Renal pelvis (tissue), 4 donors: ENCODE measurements around the gene CEP350. TPM values are rescaled to one million over a fixed set of nuclear protein-coding genes. Genes with fewer than 3 reads are reported as not detected.
A peak's percentile ranks its signal among the peaks of the same experiment; 100 is the strongest.

Experiments used
- DNase-seq: peaks from one replicate; pipeline ENCODE4 v3.0.0-alpha.2; 2013
- polyA plus RNA-seq, 3 donors: library from polyadenylated mRNA; unstranded; fragments of 120-200 nt; gene quantifications; one replicate each; pipeline ENCODE4 v1.2.1, GENCODE V29; 2013; ENCODE audit not compliant: insufficient read length in 3 of 3

CEP350 gene
- polyA plus RNA-seq, 3 donors: 26.8 to 32.3 (median 28.1) TPM

DNA sequence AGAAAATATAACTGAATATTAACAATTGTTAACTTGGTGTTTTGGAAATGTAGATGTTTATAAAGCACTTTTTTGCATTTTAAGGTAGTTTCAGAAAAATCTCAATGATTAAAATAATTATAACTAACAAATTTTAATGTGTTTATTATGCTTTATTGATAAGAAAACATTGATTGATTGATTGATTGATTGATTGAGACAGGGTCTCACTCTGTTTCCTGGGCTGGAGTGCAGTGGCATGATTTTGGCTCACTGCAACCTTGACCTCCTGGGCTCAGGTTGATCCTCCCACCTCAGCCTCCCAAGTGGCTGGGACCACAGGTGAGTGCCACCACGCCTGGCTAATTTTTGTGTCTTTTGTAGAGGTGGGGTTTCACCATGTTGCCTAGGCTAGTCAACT, 106.4 kb downstream of the CEP350 start:
- DNase-seq: no peak

DNA sequence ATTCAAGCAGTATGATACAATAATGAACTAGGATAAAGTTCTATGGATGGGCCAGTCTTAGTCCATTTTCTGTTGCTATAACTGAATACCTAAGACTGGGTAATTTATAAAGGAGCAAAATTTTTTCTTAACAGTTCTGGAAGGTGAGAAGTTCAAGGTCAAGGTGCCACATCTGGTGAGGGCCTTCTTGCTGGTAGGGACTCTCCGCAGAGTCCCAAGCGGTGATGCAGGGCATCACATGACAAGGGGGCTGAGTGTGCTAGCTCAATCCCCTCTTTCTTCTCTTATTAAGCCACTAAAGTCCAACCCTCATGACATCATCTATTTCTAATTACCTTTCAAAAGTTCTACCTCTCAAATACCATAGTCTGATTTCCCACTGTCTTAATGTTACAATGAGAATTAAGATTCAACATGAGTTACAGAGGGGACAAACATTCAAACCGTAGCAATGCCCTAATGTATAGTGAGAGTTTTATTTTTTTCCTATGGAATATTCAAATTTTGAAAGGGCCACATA, 107.9 kb downstream of the CEP350 start:
- DNase-seq: no peak

DNA sequence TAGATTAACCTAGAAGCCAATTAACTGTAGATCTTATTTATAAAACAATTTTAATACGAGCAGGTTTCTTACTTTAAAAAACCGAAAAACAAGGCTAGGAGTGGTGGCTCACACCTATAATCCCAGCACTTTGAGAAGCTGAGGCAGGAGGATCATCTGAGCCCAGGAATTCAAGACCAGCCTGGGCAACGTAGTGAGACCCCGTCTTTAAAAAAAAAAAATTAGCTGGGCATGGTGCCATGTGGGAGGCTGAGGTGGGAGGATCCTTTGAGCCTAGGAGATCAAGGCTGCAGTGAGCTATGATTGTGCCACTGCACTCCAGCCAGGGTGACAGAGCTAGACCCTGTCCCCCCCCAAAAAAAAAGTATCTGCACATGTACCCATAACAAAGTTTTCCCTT, 110.8 kb downstream of the CEP350 start:
- no peak for DNase-seq

DNA sequence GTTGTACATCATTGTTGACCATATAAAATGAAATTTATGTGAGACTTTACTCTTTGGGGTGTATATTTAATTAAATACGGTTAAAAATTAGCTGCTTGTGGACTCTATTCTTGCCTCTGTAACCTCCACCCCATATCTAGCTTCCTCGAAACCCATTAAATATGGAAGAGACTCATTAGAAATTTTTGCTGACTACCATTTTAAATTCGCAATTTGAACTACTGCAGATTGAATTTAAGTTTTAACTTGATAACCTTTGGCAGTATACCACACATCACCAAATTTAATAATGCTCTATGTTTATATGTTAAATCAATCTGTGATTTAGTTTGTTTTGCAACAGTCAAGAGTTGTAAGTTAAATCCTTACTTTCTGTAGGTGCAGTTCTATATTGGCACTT, 111.5 kb downstream of the CEP350 start:
- DNase-seq: no peak

DNA sequence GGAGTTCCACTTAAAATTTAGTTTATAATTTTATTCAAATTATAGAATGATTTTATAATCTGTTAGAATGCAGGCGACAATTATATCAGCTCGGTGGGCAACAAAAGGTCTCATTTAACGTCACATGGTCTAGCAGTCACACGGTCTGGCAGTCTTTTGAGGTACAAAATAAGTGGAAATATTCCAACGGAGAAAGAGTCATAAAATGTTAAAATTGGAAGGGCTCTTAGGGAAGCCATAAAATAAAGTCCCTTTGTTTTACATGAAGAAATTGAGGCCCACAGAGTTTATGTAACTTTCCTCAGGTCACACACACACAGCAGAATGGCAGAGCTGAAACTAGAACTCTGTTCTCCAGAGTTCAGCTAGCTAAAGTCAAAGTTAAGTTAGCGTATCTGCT, 115.7 kb downstream of the CEP350 start:
- DNase-seq: no peak

DNA sequence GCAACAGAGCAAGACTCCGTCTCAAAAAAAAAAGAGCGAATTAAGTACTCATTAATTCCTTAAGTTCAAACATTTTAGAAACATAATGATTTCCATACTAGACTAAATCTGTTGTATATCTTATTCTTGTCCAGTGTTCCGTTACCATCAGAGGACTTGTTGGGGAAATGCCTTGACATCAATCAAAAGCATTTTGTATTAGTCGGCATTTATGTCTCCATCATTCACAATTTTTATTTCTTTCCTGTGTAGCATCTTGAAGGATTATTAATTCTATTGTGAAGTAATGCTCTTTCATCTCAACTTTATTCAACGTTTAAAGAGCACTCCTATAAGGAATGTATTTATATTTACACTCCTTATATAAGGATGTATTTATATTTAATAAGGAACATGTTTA, 117.1 kb downstream of the CEP350 start:
- DNase-seq: no peak

DNA sequence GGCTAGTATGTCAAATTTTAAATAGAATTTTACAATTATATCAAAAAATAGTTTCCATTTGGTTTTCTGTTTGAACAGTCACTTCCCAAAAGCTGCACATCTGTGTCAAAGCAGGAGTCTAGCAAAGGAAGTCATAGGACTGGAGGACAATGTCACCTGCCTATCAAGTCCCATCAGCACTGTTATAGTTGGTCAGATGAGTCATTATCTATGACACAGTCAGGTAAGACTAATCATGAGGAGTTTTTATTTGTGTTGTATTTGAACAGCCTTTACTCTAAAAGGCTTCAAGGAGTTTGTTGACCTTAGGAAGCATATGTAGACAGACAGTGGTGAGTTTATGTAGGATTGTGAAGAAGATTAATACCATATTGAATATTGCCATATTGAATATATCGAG, 125.8 kb downstream of the CEP350 start:
- no peak for DNase-seq

DNA sequence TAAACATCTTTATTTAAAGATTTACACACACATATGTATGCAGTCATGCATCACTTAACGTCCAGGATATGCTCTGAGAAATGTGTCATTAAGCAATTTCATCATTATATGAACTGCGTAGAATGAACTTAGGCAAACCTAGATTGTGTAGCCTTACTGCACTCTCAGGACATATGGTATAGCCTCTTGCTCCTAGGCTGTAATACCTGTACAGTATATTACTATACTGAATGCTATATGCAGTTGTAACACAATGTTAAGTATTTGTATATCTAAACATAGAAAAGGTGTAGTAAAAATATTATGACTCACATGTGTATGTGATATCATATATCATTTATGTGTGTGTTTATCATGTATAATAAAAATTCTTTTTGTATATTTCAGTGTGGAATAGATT, 126.9 kb downstream of the CEP350 start:
- no peak for DNase-seq

DNA sequence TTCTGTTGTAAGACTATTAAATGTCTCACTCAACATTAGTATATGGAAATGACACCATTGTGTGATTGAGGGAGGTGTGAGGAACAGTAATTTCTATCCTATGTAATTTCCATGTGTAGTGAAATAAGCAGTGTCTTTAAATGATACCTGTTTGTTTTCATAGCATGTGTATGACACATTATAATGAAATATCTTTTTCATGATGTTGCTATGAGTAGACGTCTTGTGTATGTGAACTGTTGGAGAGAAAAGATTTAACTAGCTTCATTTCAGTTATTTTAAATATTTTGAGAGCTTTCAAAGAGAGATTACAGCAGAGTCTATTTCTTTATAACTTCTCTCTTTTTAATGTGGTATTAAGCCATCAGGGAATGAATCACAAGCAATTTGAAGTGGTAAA, 128.6 kb downstream of the CEP350 start:
- DNase-seq: no peak

DNA sequence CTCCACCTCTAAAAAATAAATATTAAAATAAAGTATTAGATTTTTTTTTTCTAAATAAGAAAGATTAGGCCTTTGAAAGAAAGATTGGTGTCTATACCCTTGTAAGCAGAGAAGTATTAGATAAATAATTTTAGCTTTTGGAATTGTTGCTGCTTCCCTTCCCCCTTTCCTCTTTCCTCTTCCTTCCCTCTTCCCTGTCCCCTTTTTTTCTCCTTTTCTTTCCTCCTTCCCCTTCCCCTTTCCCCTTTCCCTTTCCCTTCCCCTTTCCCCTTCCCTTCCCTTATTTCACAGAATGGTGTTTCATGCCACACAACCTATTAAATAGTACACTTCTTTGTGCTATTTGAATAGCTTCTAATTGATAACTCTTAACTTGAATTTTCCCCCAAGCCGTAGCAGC, 130.3 kb downstream of the CEP350 start:
- DNase-seq: no peak

DNA sequence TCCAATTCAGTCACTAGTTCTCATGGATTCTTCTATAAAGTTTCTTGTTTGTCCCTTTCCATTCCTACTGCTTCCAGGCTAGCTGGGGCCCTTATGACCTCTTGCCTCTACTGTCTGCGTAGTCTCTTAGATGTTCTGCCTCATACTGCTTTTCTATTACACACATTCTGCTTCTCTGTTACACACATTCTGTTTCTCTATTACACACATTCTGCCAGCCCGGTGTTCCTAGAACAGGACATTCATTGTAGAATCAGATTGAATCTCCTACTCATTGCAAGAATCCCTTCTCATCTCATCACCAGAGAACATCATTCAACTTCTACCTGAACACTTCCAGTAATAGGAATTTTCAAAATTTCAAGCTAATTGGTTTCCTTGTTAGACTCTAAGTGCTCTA, 130.7 kb downstream of the CEP350 start:
- DNase-seq: no peak

DNA sequence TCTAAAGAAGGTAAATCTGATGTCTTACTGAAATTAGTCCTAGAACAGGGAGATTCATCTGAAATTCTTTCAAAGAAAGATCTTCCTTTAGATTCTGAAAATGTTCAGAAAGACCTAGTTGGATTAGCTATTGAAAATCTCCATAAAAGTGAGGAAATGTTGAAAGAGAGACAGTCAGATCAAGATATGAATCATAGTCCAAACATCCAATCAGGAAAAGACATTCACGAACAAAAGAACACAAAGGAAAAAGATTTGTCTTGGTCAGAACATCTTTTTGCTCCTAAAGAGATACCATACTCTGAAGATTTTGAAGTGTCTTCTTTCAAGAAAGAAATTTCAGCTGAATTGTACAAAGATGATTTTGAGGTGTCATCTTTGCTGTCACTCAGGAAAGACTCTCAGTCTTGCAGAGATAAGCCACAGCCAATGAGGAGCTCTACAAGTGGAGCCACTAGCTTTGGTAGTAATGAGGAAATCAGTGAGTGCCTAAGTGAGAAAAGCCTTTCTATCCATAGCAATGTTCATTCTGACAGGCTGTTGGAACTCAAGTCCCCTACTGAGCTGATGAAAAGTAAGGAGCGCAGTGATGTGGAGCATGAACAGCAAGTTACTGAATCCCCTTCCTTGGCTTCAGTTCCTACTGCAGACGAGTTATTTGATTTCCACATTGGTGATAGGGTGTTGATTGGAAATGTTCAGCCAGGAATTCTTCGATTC, 138.5 kb downstream of the CEP350 start:
- no peak for DNase-seq

DNA sequence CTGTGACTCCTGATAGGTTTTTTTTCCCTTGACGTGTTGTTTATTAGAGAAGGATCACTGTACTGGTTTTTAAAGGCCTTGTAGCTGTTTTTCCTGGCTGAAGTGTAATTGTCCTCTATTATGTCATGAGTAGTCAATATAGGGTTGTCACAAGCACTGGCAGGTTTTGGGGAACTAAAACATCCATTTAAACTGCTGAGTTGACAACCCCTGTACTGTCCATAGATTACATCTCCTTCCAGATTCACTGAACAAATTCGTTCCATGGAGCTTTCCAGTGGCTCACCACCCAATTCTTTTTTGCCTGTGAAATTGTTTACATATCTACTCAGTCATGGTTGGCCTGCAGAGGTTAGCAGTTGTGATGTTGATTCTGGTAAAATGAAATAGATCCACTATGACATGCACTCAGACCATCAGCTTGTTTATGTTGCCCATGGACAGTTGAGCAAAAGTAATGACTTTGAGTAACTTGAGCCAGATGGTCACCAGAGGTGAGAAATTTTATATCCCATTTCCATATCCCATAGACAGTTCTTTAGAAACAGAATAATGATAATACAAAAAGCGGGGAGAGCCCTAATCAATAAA, 140.2 kb downstream of the CEP350 start:
- peak; percentile 35 for DNase-seq

DNA sequence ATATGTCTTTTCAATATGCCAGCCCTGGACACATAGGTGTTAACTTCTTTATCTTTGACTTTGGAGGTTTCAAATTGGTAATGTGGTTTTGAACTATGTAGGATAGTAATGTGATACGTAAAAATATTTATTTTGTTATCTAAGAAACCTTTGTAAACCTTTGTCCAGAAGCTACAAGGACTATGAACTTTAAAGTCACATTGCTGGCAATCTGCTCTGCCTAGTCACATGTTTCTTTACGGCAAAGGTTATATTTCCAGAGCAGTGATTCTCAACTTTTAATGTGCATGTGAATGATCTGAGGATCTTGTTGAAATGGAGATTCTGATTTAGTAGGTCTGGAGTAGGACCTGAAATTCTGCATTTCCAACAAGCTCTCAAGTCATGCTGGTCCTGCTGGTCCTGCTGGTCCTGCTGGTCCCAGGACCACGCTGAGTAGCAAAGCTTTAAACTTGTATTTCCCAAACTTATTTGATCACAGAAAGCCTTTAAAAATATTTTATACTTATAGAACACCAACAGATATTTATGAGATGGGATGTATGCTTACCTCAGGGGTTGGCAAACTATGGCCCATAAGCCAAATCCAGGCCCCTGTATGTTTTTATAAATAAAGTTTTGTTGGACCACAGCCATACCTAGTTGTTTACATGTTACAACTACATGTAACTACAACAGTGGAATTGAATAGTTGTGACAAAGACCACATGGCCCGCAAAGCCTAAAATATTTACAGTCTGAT, 142.1 kb downstream of the CEP350 start:
- no peak for DNase-seq

DNA sequence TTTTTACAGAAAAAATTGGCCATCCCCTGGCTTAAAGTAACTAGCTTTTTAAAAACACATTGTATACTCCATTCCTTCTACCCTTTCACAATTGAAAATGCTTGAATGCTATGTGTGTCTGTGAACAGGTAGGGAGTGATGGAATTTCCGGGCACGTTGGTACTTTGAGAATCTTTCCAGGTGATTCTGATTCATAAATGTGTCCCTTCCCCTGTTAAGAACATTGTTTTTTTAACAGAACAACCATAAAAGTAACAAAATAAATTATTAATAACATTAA, 142.7 kb downstream of the CEP350 start:
- DNase-seq: no peak

DNA sequence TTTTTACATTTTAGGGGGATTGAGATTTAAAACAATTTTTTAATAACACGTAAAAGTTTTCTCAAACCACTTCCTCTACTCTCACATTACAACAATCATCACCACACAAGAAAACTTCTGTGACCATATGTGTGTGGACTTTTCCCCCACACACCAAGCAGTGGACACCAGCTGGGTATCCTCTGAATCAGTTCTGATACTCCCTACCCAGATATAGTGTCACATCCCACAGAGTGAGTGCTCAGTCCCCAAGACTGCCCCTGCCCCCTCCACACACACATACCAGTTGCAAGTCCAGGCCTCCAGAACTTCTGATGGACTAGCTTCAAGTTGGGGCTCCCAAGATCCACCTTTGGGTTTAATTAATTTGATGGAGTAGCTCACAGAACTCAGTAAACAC, 146.8 kb downstream of the CEP350 start:
- no peak for DNase-seq

DNA sequence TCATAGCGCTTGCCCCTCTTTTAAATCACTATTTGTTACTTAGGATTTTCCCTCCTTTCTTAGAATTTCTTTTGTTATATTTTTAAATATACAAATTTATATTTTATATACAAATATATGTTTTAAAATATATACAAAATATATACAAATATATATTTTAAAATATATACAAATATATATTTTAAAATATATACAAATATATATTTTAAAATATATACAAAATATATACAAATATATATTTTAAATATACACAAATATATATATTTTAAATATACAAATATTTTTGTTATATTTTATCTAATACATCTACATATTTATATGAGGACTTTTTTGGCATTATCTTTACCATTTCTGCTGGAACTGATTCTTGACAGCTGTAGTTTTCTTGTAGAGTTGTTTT, 149.2 kb downstream of the CEP350 start:
- DNase-seq: no peak

DNA sequence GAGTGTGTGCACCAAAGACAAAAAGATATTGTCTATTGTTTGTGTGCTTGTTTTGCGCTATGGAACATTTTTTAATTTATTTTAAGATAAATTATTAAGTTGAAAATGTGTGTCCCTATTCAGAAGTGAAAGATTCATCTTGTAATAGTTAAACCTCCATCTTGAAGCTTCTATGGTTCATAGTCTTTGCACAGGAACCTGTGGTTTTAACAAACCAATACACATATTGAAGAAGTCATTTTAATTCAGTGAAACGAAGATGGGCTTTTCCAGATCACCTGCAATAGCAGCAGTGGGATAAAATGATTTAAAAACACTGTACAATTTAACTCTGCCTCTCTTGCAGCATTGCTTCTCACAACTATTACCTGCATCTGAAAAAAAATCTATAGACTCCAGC, 157.5 kb downstream of the CEP350 start:
- no peak for DNase-seq

DNA sequence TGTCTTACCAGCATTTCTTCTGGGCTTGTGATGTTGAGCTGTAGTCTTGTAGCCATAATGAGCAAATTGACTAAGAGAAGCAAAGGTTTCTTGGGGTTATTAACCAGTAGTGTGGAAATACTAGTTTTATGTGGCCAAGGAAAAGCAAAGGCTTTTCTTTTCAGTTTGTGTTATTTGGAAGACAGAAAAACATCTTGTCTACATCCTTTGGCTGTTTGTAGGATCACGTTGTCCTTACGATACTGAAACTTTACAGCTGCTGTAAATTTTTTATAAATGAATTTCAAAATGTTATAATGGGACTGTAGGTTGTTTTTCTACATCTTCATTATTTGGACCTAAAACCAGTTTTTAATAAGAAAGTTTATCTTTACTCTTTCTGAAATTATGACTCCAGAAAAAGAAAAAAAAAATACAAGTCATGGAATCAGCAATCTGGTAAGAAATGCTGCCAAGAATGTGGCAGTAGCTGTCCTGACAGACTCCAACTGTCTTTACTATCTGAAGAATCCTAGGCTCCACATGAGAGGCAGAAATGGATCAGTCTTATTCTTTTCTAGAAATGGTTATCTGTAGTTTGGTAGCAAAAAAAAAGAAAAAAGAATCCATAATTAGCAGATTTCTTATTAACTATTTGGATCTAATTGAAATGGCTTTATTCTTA, 158.5 kb downstream of the CEP350 start:
- DNase-seq: peak; percentile 23

DNA sequence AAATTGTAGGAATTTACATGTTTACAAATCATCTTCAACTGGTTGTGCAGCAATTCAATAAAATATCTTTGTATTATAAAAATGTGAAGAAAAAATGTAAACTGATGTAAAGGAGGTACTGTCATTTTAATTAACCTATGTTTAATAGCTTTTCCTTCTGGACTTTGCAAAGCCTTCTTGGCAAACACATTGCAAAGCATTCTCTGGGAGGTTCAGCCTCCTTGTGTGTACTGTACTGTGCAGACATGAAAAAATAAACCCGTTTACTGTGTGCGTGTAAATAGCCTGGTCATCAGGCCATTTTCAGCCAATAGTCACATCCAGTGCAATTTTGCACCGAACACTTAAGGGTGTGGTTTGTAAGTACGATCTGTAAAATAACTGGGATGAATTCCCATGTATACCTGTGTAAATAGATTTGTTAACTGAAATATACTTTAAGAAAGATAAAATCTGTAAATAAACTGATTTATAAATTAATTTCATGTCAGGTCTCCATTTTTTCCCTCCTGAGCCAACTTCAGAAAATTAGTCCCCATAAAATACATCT, 159.9 kb downstream of the CEP350 start:
- DNase-seq: no peak

DNA sequence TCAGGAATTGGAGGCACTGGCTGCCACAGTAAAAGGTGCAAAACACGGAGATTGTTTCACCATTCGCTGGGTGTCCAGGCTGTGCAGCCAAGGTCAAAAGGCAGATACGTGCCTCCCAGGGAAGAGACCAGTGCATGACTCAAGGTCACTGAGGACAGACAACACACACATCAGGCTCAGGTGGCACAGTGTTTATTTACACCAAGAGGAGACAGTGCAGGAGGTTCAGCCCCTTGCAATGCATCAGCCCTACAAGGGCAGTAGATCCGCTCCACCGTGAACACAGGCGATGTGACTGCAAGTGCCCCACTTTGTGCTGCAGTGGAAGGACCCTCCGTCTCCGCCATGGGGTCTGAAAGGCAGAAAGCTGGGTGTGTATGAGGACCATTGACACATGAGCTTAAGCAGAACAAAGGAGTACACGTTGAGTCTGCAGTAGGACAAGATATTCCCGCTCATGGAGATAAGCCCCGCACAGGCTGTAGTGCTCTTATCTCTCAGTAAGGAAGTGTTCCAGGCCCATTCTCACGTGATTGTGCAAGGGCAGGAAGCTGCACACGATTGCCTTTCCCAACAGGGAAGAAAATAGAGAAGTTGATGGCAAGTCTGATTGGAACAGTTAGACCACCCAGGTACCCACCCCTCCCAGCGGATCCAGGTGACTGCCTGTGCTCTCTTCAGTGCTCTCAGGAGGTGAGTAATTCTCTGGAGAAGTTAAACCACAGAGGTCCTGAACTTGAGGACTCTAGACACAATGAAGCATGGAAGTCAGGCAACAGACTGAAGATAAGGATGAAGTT, 162.6 kb downstream of the CEP350 start:
- no peak for DNase-seq

DNA sequence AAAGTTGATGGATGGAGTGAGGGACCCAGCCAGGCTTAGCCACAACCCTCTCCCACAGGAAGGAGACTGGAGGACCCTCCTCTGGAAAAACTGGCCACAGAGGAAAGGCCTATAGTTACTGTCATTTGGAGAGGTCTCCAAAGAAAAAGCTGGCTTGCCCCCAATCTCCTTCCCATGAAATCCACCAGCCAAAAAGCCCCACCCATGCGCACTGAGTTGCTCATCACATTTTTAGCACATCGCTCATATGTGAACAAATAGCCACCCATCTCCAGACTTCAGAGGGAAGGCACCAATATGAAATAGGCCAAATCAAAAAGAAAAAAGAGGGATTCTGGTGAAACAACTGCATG, 163.1 kb downstream of the CEP350 start:
- no peak for DNase-seq
